T-helper 9 cell (primary cell): ENCODE data around the gene COA6.

ENCODE experiments used
- DNase-seq: peaks from one replicate; pipeline ENCODE4 v3.0.0-alpha.2; 2020

Gene COA6

GRCh38 chr1:234413990-234414389 lies 40.7 kb downstream of the COA6 start:
- DNase-seq = no peak

DNA sequence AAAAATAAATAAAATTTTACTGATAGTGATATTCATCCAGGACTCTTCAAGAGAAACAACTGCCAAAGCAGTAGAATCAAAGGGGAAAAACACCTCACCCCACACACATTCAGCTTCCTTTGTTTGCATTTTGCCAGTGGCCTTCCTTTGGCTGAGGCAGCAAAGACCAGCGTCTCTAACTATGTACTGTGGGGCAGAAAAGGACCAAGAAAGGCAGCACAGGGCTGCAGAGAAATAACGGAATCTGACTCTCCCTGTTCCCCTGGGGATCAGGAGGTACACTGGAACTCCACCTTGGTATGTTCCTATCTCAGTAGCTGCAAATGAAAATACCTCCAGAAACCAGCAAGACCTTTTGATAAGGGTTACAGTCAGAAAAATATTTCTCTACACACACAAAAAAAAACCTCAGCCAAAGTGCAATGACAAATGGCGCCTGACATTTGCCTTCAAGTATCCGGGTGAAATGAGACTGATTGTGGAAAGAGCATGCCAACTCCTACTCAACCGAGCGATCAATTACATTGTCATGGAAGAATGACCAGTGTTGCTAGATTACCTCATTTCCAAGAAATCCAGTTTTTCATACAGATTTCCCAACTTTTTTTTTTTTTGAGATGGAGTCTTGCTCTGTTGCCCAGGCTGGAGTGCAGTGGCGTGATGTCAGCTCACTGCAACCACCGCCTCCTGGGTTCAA lies 54.8 kb downstream of the COA6 start:
- DNase-seq = no peak

DNA sequence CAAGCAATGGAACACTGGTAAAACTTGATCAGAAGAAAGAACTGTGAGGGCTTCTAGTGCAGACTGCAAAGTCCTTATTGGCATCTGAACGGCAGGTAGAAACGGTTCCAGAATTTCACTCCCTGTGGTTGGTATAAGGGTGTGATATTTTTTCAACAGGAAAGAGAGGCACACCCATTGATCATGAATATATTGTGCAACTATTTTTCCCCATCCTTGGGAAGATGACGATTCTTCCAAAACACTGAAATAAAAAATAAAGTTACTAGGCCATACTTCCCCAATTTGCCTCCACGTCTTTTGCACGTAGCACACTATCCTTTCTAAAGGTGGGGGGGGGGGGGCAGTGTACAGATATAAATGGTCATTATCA lies 56.2 kb downstream of the COA6 start:
- DNase-seq = no peak

- DNase-seq = no peak
Observed at GRCh38 chr1:234430691-234431090, 57.4 kb downstream of the COA6 start.

DNA sequence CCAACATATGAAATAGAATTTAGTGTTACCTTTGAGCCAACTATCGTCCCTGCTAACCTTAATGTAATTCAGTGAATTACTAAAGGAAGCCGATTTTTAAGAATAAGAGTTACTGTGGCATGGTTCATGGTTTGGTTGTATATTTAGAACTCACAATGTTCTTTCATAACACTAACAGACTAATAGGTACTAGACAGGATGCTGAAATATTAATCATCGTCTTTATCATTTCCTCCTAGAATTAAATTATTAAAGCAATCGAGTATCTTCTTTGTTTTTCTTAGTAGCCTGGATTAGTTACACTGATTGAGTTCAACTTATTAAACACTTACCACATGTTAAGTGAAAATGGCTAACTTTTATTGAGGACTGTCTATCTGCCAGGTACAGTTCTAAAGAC lies 58.0 kb downstream of the COA6 start:
- no peak for DNase-seq

DNA sequence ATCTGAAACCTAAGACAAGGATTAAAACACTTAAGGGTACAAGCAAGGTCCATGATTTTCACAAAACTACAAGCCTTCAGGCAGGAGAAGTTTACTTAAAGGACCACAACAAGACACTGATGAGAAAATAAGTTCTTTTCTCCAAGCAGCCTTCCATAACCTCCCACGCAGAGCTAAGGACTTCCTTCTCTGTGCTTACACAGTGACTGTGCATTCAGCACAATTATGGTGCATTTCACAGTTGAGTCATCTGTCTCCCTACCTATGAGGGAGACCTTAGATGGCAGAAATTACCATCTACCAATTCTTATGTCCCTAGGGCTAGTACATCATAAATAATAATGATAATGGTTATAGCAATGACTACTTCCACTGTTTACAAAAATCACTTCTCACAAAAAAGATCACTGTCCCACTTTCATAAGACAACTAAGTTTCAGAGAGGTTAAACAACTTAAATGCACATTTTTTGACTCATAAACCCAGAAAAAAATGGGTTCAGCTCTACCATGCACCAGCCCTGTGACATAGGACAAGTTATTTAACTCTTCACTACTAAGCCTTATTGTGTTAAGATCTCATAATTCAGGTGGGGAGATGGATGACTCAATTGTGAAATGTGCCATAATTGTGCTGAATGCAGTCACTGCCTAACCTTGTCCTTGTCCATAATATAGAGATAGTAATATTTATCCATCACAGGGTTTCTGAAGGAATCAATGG lies 60.5 kb downstream of the COA6 start:
- no peak for DNase-seq
